Mesenchymal stem cell (in vitro differentiated cells and primary cell): Measurements from ENCODE around the gene CEACAM19.
"Not testable (repeated sequence)": the region's sequence is repeated elsewhere in the genome, so short reads cannot be mapped to it uniquely, and the experiment has no call there.

Source experiments
- DNase-seq: peaks from one replicate; pipeline ENCODE4 v3.0.0-alpha.2; 2013
- H2AFZ ChIP-seq: one replicate; pipeline ENCODE4 v1.6.1; 2013; ENCODE audit warnings: low read depth, mild to moderate bottlenecking, control low read depth, inconsistent platforms, low read length, moderate library complexity
- H2AK5ac ChIP-seq: 2 replicates; pipeline ENCODE4 v1.6.1; 2013; ENCODE audit warnings: low read length, moderate library complexity, mild to moderate bottlenecking, inconsistent platforms; ENCODE audit not compliant: severe bottlenecking
- H2BK120ac ChIP-seq: one replicate; pipeline ENCODE4 v1.6.1; 2013; ENCODE audit warnings: low read depth, mild to moderate bottlenecking, inconsistent platforms, low read length, moderate library complexity
- H2BK12ac ChIP-seq, 2 experiments: one replicate each; pipeline ENCODE4 v1.6.1; 2013; ENCODE audit warnings: inconsistent platforms in 2 of 2, low read length in 2 of 2, mild to moderate bottlenecking in 2 of 2, moderate library complexity in 2 of 2, control low read depth in 1 of 2
- H2BK15ac ChIP-seq: one replicate; pipeline ENCODE4 v1.6.1; 2013; ENCODE audit warnings: mild to moderate bottlenecking, low read depth, inconsistent platforms; ENCODE audit not compliant: poor library complexity, severe bottlenecking
- H2BK5ac ChIP-seq: 2 replicates; pipeline ENCODE4 v1.6.1; 2013; ENCODE audit warnings: low read depth, mild to moderate bottlenecking, low read length, control low read depth, inconsistent platforms; ENCODE audit not compliant: poor library complexity, severe bottlenecking
- H3K14ac ChIP-seq, 2 experiments: one replicate each; pipeline ENCODE4 v1.6.1; 2013; ENCODE audit warnings: inconsistent platforms in 2 of 2, low read length in 2 of 2, control low read depth in 1 of 2, mild to moderate bottlenecking in 1 of 2, moderate library complexity in 1 of 2
- H3K18ac ChIP-seq, 2 experiments: one replicate each; pipeline ENCODE4 v1.6.1; 2013; ENCODE audit warnings: inconsistent platforms in 2 of 2, low read length in 2 of 2, control low read depth in 1 of 2, low read depth in 1 of 2, mild to moderate bottlenecking in 1 of 2
- H3K23ac ChIP-seq, 2 experiments: one replicate each; pipeline ENCODE4 v1.6.1; 2013; ENCODE audit warnings: inconsistent platforms in 2 of 2, low read length in 2 of 2, mild to moderate bottlenecking in 2 of 2, moderate library complexity in 2 of 2, control low read depth in 1 of 2
- H3K27ac ChIP-seq: 2 replicates; pipeline ENCODE4 v1.5.1; 2013; ENCODE audit warnings: mild to moderate bottlenecking, moderate library complexity, low read length, control low read depth, inconsistent platforms; ENCODE audit not compliant: poor library complexity, severe bottlenecking
- H3K27me3 ChIP-seq, 2 experiments: 2 replicates each; pipeline versions ENCODE4 v1.6.1 to v1.7.0; 2013; ENCODE audit warnings: low read length in 2 of 2, mild to moderate bottlenecking in 2 of 2, moderate library complexity in 2 of 2, control low read depth in 1 of 2, inconsistent platforms in 1 of 2; ENCODE audit not compliant: control insufficient read depth in 1 of 2, insufficient read depth in 1 of 2
- H3K36me3 ChIP-seq, 2 experiments: 2 replicates each; pipeline versions ENCODE4 v1.6.1 to v1.7.0; 2013; ENCODE audit warnings: low read length in 2 of 2, control low read depth in 1 of 2, inconsistent platforms in 1 of 2, low read depth in 1 of 2, mild to moderate bottlenecking in 1 of 2; ENCODE audit not compliant: insufficient read depth in 2 of 2, control insufficient read depth in 1 of 2
- H3K4ac ChIP-seq, 2 experiments: one replicate each; pipeline ENCODE4 v1.6.1; 2013; ENCODE audit warnings: inconsistent platforms in 2 of 2, low read length in 2 of 2, mild to moderate bottlenecking in 2 of 2, moderate library complexity in 2 of 2, control low read depth in 1 of 2, low read depth in 1 of 2
- H3K4me1 ChIP-seq: 2 replicates; pipeline ENCODE4 v1.6.1; 2013; ENCODE audit warnings: low read depth, low read length, control low read depth; ENCODE audit not compliant: control insufficient read depth, insufficient read depth
- H3K4me2 ChIP-seq: 2 replicates; pipeline ENCODE4 v1.6.1; 2013; ENCODE audit warnings: low read length, mild to moderate bottlenecking, inconsistent platforms; ENCODE audit not compliant: poor library complexity, severe bottlenecking
- H3K4me3 ChIP-seq, 2 experiments: 2 replicates each; pipeline versions ENCODE4 v1.5.1 to v1.7.0; 2013; ENCODE audit warnings: low read length in 2 of 2, mild to moderate bottlenecking in 2 of 2, control low read depth in 1 of 2, low read depth in 1 of 2; ENCODE audit not compliant: insufficient read depth in 1 of 2
- H3K79me1 ChIP-seq: replicated peaks from 2 replicates; pipeline ENCODE4 v1.6.1; 2013; ENCODE audit warnings: mild to moderate bottlenecking, control low read depth, low read length, inconsistent platforms; ENCODE audit not compliant: poor library complexity, severe bottlenecking
- H3K9ac ChIP-seq: 2 replicates; pipeline ENCODE4 v1.7.0; 2013; ENCODE audit warnings: mild to moderate bottlenecking, low read length, moderate library complexity
- H3K9me3 ChIP-seq: 2 replicates; pipeline ENCODE4 v1.7.0; 2013; ENCODE audit warnings: mild to moderate bottlenecking, low read length; ENCODE audit not compliant: control insufficient read depth
- H4K8ac ChIP-seq: one replicate; pipeline ENCODE4 v1.6.1; 2013; ENCODE audit warnings: inconsistent platforms, mild to moderate bottlenecking, low read length, moderate library complexity
- H4K91ac ChIP-seq: one replicate; pipeline ENCODE4 v1.6.1; 2013; ENCODE audit warnings: mild to moderate bottlenecking, low read length, inconsistent platforms
- WGBS: methylation state at CpG from one replicate; pipeline ENCODE4 v1.1.7; 2013; ENCODE audit warnings: mixed read lengths; 5-methylcytosine and 5-hydroxymethylcytosine counted together

Gene CEACAM19

DNA sequence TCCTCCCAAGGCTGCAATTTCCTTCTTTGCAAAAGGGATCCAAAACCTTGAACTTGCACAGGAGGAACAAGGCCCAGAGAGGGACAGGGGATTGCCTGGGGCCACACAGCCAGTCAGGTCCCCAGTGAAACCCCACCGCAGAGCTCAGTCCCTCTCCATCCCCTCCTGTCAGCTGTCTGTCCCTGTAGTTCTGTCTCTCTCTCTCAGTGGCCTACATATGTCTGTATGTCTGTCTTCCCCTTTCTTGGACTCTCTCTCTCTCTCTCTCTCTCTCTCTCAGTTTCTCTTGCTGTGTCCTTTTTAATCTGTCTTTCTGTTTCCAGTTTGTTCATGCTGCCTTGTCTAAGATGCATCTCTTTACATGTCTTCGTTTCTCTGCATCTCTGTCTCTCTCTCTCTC lies 11.5 kb downstream of the CEACAM19 start:
- no peak overlapping the region for H3K23ac ChIP-seq
- H3K27me3 ChIP-seq: no peaks in the 10 kb centered on the region
- H4K8ac ChIP-seq: no peak overlapping the region
- H3K4me2 ChIP-seq: no peak overlapping the region
- peaks cover 0 to 25% of the 10 kb centered on the region in 2 experiments for H3K36me3 ChIP-seq
- H3K4ac ChIP-seq: no peak overlapping the region
- H3K79me1 ChIP-seq: no peaks in the 10 kb centered on the region
- H4K91ac ChIP-seq: no peak overlapping the region
- DNase-seq: no peak
- H3K27ac ChIP-seq: no peak overlapping the region
- H2AK5ac ChIP-seq: no peak overlapping the region
- H2BK5ac ChIP-seq: no peak overlapping the region
- H2AFZ ChIP-seq: no peak overlapping the region
- 95% methylated on average over 2 of the region's 2 CpGs for WGBS
- peaks cover 5% of the 10 kb centered on the region for H3K4me1 ChIP-seq
- no peak overlapping the region for H3K14ac ChIP-seq
- H2BK15ac ChIP-seq: no peak overlapping the region
- H3K9ac ChIP-seq: no peak overlapping the region
- no peaks in the 10 kb centered on the region for H3K9me3 ChIP-seq
- no peak overlapping the region for H2BK120ac ChIP-seq
- H3K18ac ChIP-seq: peak overlapping the region in 1 of 2 experiments; percentile 41
- H3K4me3 ChIP-seq: no peak overlapping the region
- peak overlapping the region in 1 of 2 experiments; percentile 80 for H2BK12ac ChIP-seq

DNA sequence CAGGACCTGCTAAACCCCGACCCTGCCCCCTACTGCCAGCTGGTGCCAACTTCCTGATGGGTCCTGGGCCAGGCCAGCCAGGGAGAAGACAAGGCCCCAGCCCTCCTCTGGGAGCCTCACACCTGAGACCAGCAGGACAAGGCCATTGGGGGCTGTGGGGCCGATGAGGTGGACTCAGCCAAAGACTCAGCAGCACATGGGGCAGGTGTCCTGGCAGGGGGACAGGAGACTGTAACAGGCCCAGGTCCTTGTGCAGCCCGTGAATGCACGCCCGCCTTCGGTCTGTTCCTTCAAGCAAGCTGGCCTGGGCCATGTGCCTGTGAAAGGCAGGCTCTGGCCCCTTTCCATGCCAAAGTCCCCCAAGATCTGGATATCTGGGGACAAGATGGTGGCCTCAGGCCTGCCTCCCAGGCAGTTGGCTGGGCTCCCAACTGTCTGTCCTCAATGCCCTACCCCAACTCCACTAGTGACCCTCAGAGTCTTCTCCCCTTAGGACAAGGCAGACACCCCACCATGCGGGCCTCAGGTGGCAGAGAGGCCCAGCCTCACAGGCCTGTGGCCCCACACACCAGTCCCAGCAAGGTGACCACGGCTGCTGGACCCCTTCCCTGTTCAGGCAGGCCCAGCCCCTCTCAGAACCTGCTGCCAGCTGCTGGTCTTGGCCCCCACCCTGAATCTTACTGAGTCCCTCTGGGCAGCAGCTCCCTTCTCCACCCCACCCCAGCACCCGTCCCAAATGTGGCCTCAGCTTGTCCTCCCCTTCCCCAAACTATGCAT lies 12.3 kb downstream of the CEACAM19 start:
- no peak overlapping the region for H3K27ac ChIP-seq
- peak overlapping the region; percentile 29 for H2BK15ac ChIP-seq
- peak overlapping the region; percentile 35 to 61 for H3K4ac ChIP-seq
- no peaks in the 10 kb centered on the region for H3K79me1 ChIP-seq
- peaks cover 0 to 25% of the 10 kb centered on the region in 2 experiments for H3K36me3 ChIP-seq
- H3K4me1 ChIP-seq: peaks cover 5% of the 10 kb centered on the region
- H3K18ac ChIP-seq: peak overlapping the region; percentile 58 to 73
- no peak overlapping the region for H2BK5ac ChIP-seq
- H4K8ac ChIP-seq: no peak overlapping the region
- no peak overlapping the region for H3K23ac ChIP-seq
- no peaks in the 10 kb centered on the region for H3K9me3 ChIP-seq
- no peak for DNase-seq
- H3K9ac ChIP-seq: no peak overlapping the region
- H3K4me3 ChIP-seq: no peak overlapping the region
- H3K4me2 ChIP-seq: no peak overlapping the region
- H3K27me3 ChIP-seq: no peaks in the 10 kb centered on the region
- H4K91ac ChIP-seq: peak overlapping the region; percentile 85
- H3K14ac ChIP-seq: peak overlapping the region in 1 of 2 experiments; percentile 3
- peak overlapping the region; percentile 79 to 84 for H2BK12ac ChIP-seq
- H2BK120ac ChIP-seq: peak overlapping the region; percentile 87
- H2AK5ac ChIP-seq: no peak overlapping the region
- WGBS: 85% methylated on average over 9 of the region's 9 CpGs
- H2AFZ ChIP-seq: no peak overlapping the region

DNA sequence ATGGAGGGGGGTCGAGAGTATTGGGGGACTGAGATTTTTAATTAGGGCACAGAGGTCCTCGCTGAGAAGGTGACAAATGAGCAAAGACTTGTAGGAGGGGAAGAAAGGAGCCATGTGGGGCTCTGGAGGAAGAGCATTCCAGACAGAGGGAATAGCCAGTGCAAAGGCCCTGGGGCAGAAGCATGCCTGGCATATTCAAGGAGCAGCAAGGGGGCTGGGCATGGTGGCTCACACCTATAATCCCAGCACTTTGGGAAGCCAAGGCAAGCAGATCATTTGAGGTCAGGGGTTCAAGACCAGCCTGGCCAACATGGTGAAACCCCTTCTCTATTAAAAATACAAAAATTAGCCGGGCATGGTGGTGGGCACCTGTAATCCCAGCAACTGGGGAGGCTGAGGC lies 13.1 kb downstream of the CEACAM19 start:
- not testable (repeated sequence) for H3K9me3 ChIP-seq, H3K27me3 ChIP-seq, H3K23ac ChIP-seq, H2AFZ ChIP-seq, H3K14ac ChIP-seq, H3K27ac ChIP-seq, H2BK120ac ChIP-seq, DNase-seq, H3K4me2 ChIP-seq, H4K8ac ChIP-seq, H3K4me1 ChIP-seq, H3K4me3 ChIP-seq, H2BK15ac ChIP-seq, H2AK5ac ChIP-seq, H4K91ac ChIP-seq, H2BK5ac ChIP-seq, H3K79me1 ChIP-seq
- Histone ChIP-seq H3K4ac (peak overlapping the region; percentile 17 to 60), H3K18ac (peak overlapping the region in 1 of 2 experiments; percentile 46), H3K36me3 (peaks cover 0 to 25% of the 10 kb centered on the region in 2 experiments), H3K9ac (peak overlapping the region; percentile 73), H2BK12ac (peak overlapping the region; percentile 74 to 79)
- 98% methylated on average over 3 of the region's 3 CpGs for WGBS

DNA sequence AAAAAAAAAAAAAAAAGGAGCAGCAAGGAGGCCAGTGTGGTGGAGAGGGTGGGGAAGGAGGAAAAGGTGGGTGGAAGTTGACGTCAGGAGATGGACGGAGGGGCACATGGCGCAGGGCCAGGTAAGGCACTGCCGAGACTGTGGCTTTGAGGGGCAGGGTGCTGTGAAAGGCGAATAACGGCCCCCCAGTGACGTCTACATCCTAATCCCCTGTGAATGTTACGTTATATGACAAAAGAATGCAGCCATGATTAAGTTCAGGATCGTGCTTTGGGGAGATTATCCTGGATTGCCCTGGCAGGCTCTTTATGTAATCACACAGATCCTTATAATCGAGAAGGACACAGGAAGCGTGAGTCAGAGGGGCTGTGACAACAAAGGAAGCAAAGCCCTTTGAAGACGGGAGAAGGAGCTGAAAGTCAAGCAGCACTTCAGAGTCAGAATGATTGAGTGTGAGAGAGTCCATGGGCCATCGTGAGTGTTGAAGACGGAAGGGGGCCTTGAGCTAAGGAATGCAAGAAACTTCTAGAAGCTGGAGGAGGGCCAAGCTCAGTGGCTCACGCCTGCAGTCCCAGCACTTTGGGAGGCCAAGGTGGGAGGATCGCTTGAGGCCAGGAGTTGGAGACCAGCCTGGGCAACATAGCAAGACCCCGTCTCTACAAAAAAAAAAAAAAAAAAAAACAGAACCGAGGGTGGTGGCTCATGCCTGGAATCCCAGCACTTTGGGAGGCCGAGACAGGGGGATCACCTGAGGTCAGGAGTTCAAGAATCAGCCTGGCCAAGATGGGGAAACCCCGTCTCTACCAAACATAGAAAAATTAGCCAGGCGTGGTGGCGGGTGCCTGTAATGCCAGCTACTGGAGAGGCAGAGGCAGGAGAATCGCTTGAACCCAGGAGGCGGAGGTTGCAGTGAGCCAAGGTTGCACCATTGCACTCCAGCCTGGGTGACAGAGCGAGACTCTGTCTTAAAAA lies 13.9 kb downstream of the CEACAM19 start:
- Histone ChIP-seq H3K4me2 (no peak overlapping the region), H2BK120ac (no peak overlapping the region), H4K91ac (peak overlapping the region; percentile 79), H2AK5ac (no peak overlapping the region), H3K18ac (peak overlapping the region; percentile 37 to 97), H3K9me3 (no peaks in the 10 kb centered on the region), H3K23ac (no peak overlapping the region), H3K27ac (no peak overlapping the region), H2BK12ac (peak overlapping the region in 1 of 2 experiments; percentile 91), H2AFZ (no peak overlapping the region), H4K8ac (peak overlapping the region; percentile 63), H3K79me1 (no peaks in the 10 kb centered on the region), H3K4ac (peak overlapping the region in 1 of 2 experiments; percentile 54), H3K4me1 (peaks cover 7% of the 10 kb centered on the region), H3K14ac (no peak overlapping the region), H3K4me3 (no peak overlapping the region), H3K27me3 (no peaks in the 10 kb centered on the region), H3K9ac (peak overlapping the region; percentile 73), H2BK15ac (no peak overlapping the region), H3K36me3 (peaks cover 0 to 24% of the 10 kb centered on the region in 2 experiments), H2BK5ac (no peak overlapping the region)
- WGBS: 39% methylated on average over 22 of the region's 25 CpGs
- DNase-seq: peak; percentile 100
